COLO829 (cell line): ENCODE measurements around the gene PVALEF.

Experiments
- DNase-seq: peaks from one replicate; pipeline ENCODE4 v3.0.0; 2012; ENCODE audit warnings: low spot score

The PVALEF gene

DNA sequence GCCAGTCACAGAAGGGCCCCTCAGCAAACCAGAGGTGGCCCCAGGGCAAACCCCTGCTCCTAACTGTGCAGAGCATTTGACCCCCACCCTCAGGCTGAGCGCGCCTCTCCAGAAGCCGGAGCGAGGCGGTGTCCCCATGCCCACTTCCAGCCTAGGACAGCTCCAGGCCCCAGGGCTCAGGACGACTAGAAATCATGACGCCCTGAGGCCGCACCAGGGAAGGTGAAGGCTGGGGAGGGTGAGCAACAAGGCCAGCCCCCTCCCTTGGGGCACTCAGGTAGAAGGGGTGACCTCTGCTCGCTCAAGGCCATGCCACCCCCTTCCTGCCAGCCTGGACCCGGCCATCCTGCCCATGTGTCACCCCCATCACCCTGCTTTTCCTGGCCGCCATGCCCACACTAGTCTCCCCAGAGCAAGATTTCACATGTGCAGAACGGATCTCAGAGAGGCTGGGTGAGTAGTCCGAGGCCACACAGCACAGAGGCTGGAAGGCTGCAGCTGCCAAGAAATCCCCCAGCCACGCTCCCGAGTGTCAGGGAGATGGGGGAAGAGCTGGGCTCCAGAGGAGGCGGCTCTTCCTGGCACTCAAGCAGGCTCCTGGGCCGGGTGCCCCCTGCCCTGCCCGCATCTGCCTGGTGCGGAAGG lies 2.1 kb upstream of the PVALEF start:
- no peak for DNase-seq

DNA sequence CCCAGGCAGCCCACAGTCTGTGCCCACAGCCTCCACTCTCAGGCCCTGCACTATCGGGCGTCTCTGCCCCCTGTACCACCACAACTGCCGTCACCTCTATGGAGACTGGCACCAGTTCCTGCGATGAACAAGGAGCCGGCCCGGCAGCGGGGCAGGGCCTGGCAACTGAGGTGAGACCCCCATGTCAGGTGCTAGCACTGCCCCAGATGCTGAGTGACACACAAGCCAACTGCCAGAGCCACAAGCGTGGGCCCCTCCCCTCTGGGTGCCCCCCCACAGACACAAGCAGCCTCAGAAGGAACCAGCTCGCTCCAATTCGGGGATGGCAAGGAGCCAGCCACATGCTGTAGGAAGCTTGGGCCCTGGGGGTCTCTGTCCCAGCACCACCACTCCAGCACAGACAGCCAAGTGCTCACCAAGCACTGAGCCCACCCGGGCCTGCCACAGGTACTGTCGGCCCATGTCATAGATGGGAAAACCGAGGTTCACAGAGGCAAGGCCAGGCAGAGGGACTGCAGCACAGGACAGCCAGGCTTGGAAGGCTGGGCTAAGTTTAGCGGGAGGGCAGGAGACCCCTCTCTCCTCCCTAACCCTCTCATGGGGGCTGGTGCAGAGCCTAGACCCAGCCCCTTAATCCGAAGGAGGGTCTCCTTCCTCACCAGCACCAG lies 1.5 kb upstream of the PVALEF start:
- DNase-seq: no peak

DNA sequence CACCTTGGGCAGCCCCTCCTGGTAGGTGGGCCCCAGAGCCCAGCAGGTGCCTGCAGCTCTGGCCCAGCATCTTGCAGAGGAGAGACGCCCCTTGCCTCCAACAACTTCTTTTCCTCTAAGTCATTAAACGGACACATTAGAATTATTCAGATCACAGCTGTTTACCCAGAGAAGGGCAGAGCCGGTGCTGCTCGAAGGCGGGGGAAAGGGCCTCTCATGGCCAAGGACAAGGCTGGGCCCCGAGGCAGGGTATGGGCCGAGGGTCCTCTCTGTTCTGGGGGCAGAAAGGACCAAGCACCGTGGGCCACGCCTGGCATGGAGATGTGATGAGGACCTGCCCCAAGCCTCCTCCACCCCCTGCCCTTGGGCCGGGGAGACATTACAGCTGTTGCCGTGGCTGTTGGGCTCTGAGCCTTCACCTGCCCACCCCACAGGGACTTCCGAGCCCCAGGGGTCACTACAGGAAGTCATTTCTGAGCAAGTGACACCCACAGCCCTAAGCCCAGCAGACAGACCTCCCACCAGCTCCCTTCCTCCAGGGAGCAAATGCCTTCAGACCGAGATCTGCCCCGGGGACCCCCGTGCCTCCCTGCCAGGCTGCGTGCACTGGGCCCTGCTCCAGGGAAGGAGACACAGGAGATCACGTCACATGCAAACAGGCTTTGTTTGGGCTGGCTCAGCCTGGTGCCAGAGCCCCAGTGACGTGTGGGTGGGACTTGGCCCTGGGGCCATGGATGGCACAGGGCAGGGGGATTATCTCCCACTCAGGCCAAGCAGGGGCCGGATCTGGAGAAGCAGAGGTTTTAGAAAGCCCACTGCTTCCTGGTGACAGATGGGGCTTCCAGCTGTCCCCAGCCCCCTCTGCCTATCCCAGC lies 699 bp upstream of the PVALEF start:
- no peak for DNase-seq

DNA sequence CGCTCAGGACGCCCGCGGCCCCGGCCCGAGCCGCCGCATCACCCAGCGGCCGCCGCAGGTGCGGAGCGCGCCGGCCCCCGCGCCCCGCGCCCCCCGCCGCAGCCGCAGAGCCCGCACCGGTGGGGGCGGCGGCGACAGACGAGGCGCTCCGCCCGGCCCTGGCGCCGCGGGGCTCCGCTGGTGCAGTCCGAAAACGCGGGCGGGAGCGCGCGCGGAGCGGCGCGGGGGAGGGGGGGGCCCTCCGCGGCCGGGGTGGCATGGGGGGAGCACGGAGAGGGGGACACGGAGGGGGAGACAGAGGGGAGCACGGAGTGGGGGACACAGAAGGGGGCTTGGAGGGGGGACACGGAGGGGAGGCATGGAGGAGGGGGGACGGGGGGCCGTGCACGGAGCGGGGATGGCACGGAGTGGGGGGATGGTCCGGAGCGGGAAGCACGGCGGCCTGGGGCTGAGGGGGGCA lies 756 bp downstream of the PVALEF start, which contains the start of gene AATK:
AATK (minus strand) TSS at position 189 of the 460 bp plus-strand sequence. CDS start 229 bp downstream, outside the sequence.
- no peak for DNase-seq

DNA sequence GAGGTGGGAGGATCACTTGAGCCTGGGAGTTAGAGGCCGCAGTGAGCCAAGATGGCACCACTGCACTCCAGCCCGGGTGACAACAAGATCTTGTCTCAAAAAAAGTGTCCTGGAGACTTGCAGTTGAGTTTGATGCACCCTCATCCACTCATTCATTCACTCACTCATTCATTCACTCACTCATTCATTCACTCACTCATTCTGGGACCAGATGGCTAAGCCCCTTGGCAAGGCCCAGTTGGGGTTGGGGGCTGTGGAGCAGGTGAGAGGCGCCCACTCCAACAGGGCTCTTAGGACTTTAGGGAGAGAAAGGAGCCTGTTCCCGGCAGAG lies 1.9 kb downstream of the PVALEF start:
- DNase-seq: no peak

DNA sequence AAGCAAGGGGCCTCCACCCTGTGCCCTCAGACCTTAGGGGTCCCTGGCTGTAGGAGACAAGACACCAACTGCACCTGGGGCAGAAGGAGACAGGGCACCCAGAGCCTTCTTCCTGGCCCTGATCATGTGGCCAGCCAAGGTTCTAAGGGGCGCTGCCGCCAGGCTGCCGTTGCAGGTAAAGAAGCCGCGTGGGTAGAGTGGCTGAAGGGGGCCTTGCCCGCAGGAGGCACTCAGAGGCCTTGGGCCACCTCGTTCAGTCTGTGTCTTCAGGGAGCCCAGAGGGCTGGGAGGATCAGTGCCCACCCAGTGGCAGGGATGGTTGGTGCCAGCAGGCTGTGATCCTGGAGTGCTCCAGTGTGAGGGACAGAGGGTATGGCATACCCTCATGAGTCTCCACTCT lies 2.3 kb downstream of the PVALEF start:
- no peak for DNase-seq

DNA sequence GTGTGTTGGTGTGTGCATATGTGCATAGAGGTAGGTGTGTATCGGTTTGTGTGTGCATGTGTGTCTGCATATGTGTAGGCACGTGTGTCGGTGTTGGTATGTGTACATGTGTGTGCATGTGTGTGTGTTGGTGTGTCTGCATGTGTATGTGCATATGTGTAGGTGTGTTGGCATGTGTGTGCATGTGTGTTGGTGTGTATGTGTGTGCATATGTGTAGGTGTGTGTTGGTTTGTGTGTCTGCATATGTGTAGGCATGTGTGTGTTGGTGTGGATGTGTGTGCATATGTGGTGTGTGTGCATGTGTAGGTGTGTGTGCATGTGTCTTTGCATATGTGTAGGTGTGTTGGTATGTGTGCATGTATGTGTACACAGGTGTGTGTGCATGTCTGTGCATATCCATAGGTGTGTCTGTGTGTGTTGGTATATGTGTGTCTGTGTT lies 4.6 kb downstream of the PVALEF start:
- DNase-seq: no peak

DNA sequence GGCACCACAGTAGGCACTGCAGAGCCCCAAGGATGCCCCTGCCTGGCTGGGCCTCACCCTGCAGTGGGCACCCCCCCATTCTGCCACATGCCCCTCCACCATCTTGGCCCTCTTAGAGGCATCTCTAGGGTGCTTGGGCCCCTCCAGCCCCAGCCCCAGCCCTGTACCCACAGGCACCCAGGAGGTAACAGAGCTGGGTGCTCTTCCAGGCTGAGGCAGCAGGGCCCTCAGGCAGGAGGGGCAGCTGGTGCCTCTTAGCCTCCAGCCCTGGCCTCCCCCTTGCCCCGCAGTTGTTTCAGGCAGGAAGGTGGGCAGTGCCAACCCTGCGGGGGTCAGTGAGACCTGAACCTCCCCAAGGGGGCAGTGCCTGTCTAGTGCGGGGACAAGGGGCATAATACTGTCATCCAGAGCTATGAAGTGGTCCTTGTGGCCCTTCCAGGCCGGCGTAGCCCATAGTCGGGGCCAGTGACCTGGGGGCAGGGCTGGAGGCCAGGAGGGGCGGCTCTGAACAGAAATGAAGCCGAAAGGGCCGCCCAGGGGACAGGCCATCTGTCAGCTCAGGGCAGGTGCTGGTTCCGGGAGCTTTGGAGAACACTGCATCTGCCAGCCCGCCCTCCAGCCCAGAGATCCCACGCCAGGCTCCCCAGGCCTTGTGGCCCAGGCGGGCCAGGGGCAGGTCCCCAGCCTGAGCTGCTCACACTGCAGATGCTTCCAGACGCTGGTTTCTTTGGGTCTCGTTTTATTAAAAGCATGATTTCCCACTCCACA lies 5.6 kb downstream of the PVALEF start:
- no peak for DNase-seq

DNA sequence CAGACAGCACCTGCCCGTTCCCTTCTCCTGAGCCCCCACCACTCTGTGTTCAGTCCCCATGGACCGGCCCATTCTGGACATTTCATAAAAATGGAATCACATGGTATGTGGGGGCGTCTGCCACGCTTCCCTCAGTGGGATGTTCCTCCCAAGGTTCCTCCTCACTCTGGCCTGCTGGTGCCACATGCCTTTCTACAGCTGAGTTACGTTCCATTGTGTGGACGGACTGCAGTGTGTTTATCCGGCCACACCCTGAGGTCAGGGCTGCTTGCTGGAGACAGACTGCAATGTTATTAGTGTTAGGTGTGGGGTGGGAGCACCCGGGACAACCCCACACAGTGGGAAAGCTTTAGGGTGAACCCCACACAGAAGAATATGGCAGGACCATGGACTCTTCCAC lies 6.6 kb downstream of the PVALEF start:
- DNase-seq: no peak

DNA sequence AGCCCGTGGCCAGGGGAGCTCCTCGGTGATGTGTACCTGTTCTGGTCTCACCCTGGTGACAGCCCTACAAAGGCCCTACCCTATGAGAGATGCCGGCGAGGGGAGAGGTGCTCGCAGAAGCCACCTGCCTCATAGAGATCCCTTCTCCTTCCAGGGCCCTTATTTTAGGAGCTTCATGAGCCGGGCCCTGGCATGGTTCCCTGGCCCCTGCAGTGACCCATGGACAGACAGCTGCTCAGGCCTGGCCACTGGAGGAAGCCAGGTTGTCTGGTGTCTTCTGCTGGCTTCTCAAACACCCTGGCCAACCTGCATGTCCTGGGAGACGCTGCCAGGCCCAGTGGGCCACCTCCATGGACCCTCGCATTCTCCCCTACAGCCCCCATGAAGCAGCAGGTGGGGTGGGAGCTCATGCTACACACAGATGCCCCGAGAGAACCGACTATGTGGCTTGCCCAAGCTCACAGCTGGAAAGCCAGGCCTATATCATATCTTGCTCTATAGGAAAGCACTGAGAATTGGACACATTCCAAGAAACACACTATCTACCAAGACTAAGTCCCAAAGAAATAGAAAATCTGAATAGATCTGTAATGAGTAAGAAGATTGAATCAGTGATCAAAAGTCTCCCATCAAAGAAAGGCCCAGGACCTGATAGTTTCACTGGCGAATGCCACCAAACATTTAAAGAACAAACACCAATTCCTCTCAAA lies 7.9 kb downstream of the PVALEF start:
- DNase-seq: no peak

DNA sequence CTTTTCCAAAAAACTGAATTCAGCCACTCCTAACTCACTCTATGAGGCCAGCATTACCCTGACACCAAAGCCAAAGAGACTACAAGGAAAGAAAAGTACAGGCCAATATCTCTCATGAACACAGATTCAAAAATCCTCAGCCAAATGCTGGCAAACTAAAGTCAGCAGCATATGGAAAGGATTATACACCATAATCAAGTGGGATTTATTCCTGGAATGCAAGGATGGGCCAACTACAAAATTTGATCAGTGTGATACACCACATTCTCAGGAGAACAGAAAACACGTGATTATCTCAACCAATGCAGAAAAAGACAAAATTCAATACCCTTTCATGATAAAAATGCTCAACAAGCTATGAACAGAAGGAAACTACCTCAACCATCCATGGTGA lies 8.5 kb downstream of the PVALEF start:
- no peak for DNase-seq

DNA sequence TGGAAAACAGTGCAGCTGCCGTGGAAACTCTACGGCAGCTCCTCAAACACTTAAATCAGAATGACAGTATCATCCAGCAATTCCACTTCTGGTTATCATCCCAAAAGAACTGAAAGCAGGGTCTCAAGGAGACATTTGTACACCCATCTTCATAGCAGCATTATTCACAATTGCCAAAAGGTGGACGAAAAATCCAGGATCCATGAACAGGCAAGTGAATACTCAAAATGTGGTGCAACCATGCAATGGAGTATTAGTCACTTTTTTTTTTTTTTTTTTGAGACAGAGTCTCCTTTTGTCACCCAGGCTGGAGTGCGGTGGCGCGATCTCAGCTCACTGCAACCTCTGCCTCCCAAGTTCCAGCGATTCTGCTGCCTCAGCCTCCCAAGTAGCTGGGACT lies 11.4 kb downstream of the PVALEF start:
- no peak for DNase-seq

DNA sequence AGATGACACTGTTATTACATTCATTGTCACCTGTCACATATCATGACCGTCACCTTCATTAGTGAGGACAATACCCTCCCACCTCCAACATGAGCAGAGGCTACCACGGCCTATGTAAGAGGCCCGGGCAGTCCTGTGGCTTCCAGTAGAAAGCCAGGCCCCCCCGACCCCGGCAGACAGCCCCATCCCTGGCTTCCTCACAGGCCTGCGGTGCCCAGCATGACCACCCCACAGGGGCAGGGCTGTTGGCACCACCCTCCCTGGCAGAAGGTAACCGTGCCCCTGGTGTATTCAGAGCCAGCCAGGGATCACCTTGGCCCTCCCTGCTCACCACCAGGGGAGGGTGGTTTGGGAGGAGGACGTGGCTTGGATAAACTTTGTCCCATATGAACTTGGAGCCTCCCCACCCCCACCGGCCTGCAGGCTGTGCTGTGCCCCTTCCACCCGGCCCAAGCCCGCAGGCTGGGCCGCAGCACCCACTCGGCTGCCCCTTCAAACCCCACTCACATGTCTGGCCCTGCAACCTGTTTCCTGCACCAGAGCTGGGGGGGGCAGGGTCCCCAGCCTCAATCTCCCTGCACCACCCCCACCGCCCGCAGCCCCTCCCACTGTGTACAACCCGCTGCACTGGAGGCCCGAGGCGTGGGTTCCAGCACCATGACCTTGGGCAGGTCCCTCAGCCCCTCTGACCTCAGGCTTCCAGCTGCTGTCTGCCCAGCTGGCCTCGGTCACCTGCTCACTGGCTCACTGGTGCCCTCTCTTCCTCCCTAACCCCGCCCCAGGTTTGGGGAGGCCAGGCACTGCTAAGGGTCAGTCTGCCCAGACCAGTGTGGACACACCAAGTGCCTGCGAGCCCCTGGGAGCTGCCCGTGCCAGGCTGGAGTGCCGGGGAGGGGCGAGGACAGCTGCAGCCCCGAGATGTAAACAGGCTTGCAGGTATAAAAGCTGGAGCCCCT lies 13.1 kb downstream of the PVALEF start:
- DNase-seq: no peak

DNA sequence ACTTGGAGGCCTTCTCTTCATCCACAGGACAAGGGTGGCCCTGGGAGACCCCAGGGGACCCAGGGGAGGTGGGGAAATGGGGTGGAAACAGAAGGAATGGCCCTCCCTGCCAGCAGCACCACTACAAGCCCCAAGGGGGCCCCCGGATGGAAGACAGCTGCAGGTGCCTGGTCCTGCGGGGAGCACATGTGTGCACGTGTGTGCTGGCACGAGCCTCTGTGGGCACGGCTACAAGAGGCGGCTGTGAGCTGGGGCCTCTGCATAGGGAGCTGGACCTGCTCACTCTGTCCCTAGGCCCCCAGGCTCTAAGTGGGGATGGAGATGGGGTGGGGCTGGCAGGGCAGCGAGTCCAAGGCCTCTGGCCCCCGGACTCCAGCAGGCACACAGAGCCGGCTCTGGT lies 13.9 kb downstream of the PVALEF start:
- no peak for DNase-seq

DNA sequence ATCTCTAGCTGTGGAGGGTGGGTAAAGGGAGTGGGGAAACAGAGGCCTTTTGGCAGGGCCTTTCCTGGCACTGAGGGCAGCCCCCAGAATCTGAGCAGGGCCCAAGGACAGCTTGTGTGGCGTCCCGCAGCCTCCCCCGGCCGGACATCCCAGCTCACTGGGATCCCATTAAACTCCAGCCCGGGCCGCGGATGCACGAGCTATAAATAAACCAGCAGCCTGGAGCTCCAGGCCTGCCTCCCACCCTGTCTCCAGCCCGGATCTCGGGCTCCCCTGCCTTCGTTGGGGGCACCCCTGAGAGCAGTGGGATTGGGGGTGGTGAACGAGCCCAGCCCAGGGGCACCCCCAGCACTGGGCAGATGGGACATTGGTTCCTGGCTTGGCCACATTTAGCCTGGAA lies 14.6 kb downstream of the PVALEF start:
- no peak for DNase-seq

DNA sequence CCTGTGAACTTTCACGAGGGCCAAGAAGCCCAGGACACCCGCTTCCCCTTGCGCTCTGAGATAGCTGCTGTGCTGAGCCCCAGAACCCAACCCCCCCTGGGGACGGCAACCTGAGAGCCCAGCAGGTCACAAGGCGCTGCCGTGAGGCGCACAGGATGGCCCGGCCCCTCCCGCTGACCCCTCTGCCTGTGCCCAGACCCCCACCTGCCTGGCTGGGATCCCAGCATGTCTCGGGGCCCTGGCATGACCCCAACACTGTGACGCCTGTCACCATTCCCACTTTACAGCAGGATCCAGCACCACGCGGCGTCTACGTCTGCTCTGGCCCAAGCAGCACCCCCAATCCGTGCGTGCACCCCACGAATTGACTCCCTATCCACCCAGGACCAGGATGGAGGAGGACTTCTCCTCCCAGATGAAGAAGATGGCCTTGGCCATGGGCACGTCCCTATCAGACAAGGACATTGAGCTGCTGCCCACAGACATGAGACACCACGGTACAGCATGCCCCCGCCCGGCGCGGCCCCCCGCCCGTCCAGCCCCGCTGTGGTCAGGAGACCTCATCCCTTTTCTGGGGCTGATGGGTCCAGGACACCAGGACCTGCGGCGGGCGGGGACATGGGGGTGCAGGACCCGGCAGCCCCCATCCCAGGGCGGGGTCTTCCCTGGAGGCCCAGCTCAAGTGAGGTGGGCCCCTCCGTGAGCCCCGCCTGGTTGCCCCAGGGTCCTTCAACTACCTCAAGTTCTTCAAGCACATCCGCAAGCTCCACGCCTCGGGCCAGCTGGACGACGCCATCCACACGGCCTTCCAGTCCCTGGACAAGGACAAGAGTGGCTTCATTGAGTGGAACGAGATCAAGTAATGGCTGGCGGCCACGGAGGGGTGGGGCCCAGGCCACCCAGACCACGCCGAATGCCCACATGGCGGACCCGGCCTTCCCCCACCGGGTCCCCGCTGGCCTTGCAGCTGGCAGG lies 15.8 kb downstream of the PVALEF start:
- DNase-seq: no peak

DNA sequence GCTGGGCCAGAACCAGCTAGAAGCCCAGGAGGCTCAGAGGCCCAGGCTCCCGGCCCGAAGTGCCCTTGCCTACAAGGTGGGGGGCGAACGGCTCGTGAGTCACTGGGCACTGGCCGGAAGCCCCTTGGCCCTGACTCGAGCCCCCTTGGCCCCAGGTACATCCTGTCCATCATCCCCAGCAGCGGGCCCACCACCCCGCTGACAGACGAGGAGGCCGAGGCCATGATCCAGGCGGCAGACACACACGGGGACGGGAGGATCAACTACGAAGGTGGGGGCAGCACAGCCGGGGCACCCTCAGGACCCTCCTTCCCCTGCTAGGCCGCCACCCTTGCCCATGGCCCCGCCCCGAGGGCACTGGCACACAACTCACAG lies 16.5 kb downstream of the PVALEF start:
- DNase-seq: no peak

DNA sequence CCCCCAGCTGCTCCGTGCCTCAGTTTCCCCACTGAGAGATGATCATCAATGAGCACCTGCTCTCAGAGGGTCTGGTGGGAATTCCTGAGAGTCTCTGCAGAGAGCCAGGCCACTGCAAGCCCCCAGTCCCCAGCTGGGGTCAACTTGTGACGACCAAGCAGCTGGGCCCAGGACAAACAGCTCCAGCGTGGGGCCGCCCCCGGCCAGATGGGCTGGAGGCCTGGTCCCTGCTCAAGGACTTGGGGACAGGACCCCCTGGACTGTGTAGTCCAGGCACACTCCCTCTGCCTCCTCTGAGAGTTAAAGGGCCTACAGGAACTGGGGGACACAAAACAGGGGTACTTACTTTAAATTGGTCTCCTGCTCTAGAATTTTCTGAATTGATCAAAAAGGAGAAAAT lies 17.3 kb downstream of the PVALEF start:
- no peak for DNase-seq

DNA sequence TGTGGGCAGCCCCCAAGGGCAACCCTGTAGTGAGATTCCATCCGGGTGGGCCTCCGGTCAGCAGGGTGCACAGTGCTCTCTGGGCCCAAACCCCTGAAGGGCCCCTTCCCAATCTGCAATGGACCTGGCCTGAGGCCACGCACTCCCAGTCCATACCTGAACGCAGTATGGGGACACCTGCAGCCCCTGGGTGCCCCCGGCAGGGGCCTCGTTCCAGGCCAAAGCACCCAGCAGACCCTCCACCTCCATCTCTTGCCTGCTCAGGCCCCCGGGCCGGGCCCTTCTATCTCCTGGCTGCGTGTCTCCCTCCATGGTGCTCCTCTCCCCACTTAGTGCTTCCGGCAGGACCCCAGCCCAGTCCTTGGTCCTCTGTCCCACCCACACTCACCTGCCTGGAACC lies 18.0 kb downstream of the PVALEF start:
- no peak for DNase-seq
